Measurements from ENCODE around the gene GABARAPL2. TPM values are rescaled to one million over a fixed set of nuclear protein-coding genes. Genes with fewer than 3 reads are reported as not detected.

The GABARAPL2 gene
- total and polyA plus RNA-seq, 2 donors (not counting 1 experiment from before 2014, with no cell fraction given) = 73.0 to 84.9 TPM

DNA sequence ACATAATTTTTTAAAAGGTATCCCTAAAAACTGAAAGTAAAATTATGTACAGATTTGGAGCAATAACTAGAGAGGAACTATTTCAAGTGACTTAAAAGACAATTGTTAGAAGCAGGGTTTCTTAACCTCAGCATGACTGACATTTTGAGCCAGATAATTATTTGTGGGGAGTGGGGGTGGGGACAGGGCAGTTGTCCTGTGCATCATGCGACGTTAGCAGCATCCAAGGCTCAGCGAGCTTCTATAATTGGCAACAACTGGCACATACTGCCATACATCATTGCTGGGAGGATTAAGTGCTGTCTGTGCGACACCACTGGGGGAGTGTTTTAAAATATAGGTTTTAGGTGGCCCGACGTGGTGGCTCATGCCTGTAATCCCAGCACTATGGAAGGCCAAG, 27.1 kb downstream of the GABARAPL2 start:
- H3K36me3 ChIP-seq (replicated peaks in 1 of 2; ENCODE audit: control extremely low read depth in 1 of 2, control insufficient read depth in 1 of 2, extremely low read depth in 1 of 2, insufficient read depth in 2 of 2, low read length in 1 of 2) = no peaks in the 10 kb centered on the region
- Mint-ChIP-seq H3K27ac (no peak overlapping the region), H3K4me3 (no peak overlapping the region), H3K4me1 (no peaks in the 10 kb centered on the region), H3K27me3 (no peaks in the 10 kb centered on the region), H3K9me3 (ENCODE audit: insufficient read depth) (no peaks in the 10 kb centered on the region)
- H3K9ac ChIP-seq (ENCODE audit: low read length) = no peak overlapping the region
- H3K79me2 ChIP-seq (ENCODE audit: control insufficient read depth, insufficient read depth, low read length) = no peaks in the 10 kb centered on the region
- intact Hi-C loops (cut with micrococcal nuclease) = no loop called here
- DNase-seq (no peak), ATAC-seq (ENCODE audit: low read depth) (no peak)
- no peaks in the 10 kb centered on the region for H4K20me1 ChIP-seq (ENCODE audit: control insufficient read depth, insufficient read depth, low read length, poor library complexity, severe bottlenecking)
- no peaks in the 10 kb centered on the region for H3K4me1 ChIP-seq (ENCODE audit: control insufficient read depth in 2 of 2, insufficient read depth in 2 of 2, low read length in 2 of 2)
- H3K27me3 ChIP-seq (replicated peaks in 1 of 4; ENCODE audit: control extremely low read depth in 1 of 4, control insufficient read depth in 3 of 4, insufficient read depth in 4 of 4, low read length in 3 of 4) = no peaks in the 10 kb centered on the region
- ChIA-PET POLR2A (no interaction called here), CTCF (interaction anchor here (1.3 kb wide), 1 partner anchor 9 kb away, joined by 3 read pairs; no protein-coding TSS in a partner anchor)
- no peak overlapping the region for H2AFZ ChIP-seq (ENCODE audit: insufficient read depth, low read depth, low read length, poor library complexity, severe bottlenecking)
- no peaks in the 10 kb centered on the region for H3K9me3 ChIP-seq (ENCODE audit: control extremely low read depth in 1 of 3, control insufficient read depth in 2 of 3, insufficient read depth in 1 of 3, low read length in 2 of 3)
- no peak for TF ChIP-seq EZH2 (IDR thresholded peaks at IDR 0.05; ENCODE audit: borderline replicate concordance, insufficient read depth, low read depth, low read length, poor library complexity, severe bottlenecking)
- TF ChIP-seq, protein P1, sequence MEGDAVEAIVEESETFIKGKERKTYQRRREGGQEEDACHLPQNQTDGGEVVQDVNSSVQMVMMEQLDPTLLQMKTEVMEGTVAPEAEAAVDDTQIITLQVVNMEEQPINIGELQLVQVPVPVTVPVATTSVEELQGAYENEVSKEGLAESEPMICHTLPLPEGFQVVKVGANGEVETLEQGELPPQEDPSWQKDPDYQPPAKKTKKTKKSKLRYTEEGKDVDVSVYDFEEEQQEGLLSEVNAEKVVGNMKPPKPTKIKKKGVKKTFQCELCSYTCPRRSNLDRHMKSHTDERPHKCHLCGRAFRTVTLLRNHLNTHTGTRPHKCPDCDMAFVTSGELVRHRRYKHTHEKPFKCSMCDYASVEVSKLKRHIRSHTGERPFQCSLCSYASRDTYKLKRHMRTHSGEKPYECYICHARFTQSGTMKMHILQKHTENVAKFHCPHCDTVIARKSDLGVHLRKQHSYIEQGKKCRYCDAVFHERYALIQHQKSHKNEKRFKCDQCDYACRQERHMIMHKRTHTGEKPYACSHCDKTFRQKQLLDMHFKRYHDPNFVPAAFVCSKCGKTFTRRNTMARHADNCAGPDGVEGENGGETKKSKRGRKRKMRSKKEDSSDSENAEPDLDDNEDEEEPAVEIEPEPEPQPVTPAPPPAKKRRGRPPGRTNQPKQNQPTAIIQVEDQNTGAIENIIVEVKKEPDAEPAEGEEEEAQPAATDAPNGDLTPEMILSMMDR (IDR thresholded peaks at IDR 0.05) = no peak
- H3K4me2 ChIP-seq (replicated peaks; ENCODE audit: low read depth, low read length, poor library complexity, severe bottlenecking) = no peak overlapping the region
- H3K27ac ChIP-seq (ENCODE audit: low read length in 2 of 2) = no peak overlapping the region
- no peak overlapping the region for H3K4me3 ChIP-seq (ENCODE audit: control extremely low read depth in 1 of 5, extremely low read depth in 1 of 5, insufficient read depth in 1 of 5, low read depth in 2 of 5, low read length in 4 of 5)
- 81% methylated on average over 4 of the region's 6 CpGs for WGBS (ENCODE audit: insufficient coverage)

DNA sequence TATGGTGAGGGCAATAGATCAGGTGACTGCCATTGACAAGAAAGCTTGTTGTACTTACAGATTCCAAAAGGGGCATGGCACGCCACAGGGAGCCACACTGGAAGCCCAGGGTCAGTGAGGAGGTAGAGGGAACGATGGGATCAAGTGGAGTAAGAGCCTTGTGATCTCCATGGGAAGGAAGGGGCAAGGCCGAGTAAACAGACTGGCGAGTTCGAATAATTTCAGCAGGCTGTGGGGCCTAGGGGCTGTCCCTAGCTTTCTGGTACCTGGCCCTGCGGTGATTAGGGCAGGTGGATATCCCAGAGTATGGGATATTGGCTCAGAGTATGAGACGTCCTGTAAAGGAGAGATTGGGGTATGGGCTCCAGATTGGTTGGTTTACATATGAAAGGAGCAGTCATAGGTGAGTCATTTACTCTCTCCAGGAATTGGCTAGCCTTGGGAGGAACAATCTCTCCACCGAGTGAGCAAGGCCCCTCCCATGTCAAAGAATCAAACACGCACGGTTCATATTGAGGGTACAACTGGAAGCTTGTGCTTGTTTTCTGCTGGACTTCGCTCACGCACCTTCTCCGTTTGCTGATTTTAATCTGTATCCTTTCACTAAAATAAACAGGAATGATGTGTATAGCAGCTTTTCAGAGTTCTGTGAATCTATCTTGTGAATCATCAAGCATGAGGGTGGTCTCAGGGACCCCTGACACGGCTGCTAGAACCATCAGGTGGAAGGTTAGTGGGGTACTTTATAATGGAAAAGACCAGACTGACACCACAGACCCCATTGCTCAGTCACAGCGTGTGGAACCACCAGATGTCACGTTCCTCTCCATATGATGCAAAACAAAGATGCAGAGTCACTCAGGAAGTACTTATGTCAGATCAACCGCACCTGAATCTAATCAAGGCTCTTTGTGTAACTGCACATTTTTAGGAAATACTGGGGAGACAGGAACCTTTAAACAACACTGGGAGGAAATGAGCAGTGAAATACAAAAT, 27.9 kb downstream of the GABARAPL2 start:
- Mint-ChIP-seq H3K27ac (no peak overlapping the region), H3K4me1 (no peaks in the 10 kb centered on the region), H3K27me3 (no peaks in the 10 kb centered on the region), H3K9me3 (ENCODE audit: insufficient read depth) (no peaks in the 10 kb centered on the region), H3K4me3 (no peak overlapping the region)
- 82% methylated on average over 10 of the region's 17 CpGs for WGBS (ENCODE audit: insufficient coverage)
- Histone ChIP-seq H2AFZ (ENCODE audit: insufficient read depth, low read depth, low read length, poor library complexity, severe bottlenecking) (no peak overlapping the region), H3K4me1 (ENCODE audit: control insufficient read depth in 2 of 2, insufficient read depth in 2 of 2, low read length in 2 of 2) (no peaks in the 10 kb centered on the region), H4K20me1 (ENCODE audit: control insufficient read depth, insufficient read depth, low read length, poor library complexity, severe bottlenecking) (no peaks in the 10 kb centered on the region), H3K9me3 (ENCODE audit: control extremely low read depth in 1 of 3, control insufficient read depth in 2 of 3, insufficient read depth in 1 of 3, low read length in 2 of 3) (no peaks in the 10 kb centered on the region), H3K36me3 (replicated peaks in 1 of 2; ENCODE audit: control extremely low read depth in 1 of 2, control insufficient read depth in 1 of 2, extremely low read depth in 1 of 2, insufficient read depth in 2 of 2, low read length in 1 of 2) (no peaks in the 10 kb centered on the region), H3K4me3 (ENCODE audit: control extremely low read depth in 1 of 5, extremely low read depth in 1 of 5, insufficient read depth in 1 of 5, low read depth in 2 of 5, low read length in 4 of 5) (no peak overlapping the region), H3K27me3 (replicated peaks in 1 of 4; ENCODE audit: control extremely low read depth in 1 of 4, control insufficient read depth in 3 of 4, insufficient read depth in 4 of 4, low read length in 3 of 4) (no peaks in the 10 kb centered on the region), H3K4me2 (replicated peaks; ENCODE audit: low read depth, low read length, poor library complexity, severe bottlenecking) (no peak overlapping the region), H3K79me2 (ENCODE audit: control insufficient read depth, insufficient read depth, low read length) (no peaks in the 10 kb centered on the region), H3K9ac (ENCODE audit: low read length) (no peak overlapping the region), H3K27ac (ENCODE audit: low read length in 2 of 2) (no peak overlapping the region)
- ATAC-seq (ENCODE audit: low read depth) = no peak
- intact Hi-C loops (cut with micrococcal nuclease) = no loop called here
- no peak for DNase-seq
- ChIA-PET CTCF (interaction anchor here (1.3 kb wide), 1 partner anchor 10 kb away, joined by 3 read pairs; no protein-coding TSS in a partner anchor), POLR2A (interaction anchor here (0.6 kb wide), 1 partner anchor 52 kb away, joined by 3 read pairs; no protein-coding TSS in a partner anchor)
- TF ChIP-seq, protein P1 (IDR thresholded peaks at IDR 0.05) = no peak
- no peak for TF ChIP-seq EZH2 (IDR thresholded peaks at IDR 0.05; ENCODE audit: borderline replicate concordance, insufficient read depth, low read depth, low read length, poor library complexity, severe bottlenecking)
